B cell (primary cell): Measurements from ENCODE around the gene HOXA3. TPM values are rescaled to one million over a fixed set of nuclear protein-coding genes. Genes with fewer than 3 reads are reported as not detected.
A peak's percentile ranks its signal among the peaks of the same experiment; 100 is the strongest.

Source experiments
- ATAC-seq: fragments of 200-7000 bp; cut with Tn5 transposase; one replicate; pipeline ENCODE4 v1.10.0; 2021; ENCODE audit warnings: low read depth, mild to moderate bottlenecking, moderate number of reproducible peaks, moderate library complexity
- CTCF ChIA-PET: fragments of 350-600 bp; sonication (Branson Sonifier 250); formaldehyde crosslinking; loops from one replicate; lab custom pipeline; 2021; ENCODE audit warnings: antibody characterized with exemption, inconsistent platforms; lab: Charles Lee
- POLR2A ChIA-PET: fragments of 350-600 bp; sonication (Branson Sonifier 250); formaldehyde crosslinking; loops from one replicate; lab custom pipeline; 2021; ENCODE audit warnings: antibody characterized with exemption; lab: Charles Lee
- DNase-seq: peaks from one replicate; pipeline ENCODE4 v3.0.0; 2013
- H2AFZ ChIP-seq: 2 replicates; pipeline ENCODE4 v1.6.1; 2012; ENCODE audit warnings: mild to moderate bottlenecking, low read depth, low read length; ENCODE audit not compliant: insufficient read depth, poor library complexity, severe bottlenecking
- H3K27ac ChIP-seq, 2 donors: 1 replicate in 1 of 2; 2 replicates in 1 of 2; pipeline ENCODE4 v1.5.1; 2012 to 2013; ENCODE audit warnings: low read length in 2 of 2, mild to moderate bottlenecking in 2 of 2, moderate library complexity in 1 of 2
- H3K27me3 ChIP-seq, 4 experiments: fragments of 200-600 bp in 1 of 4; sonication (generic) in 1 of 4; replicated peaks in 1 of 4; 1 replicate in 2 of 4; 2 replicates in 2 of 4; pipeline versions ENCODE4 v1.6.1 to v1.7.0; 2013 to 2016; ENCODE audit warnings: low read length in 3 of 4, mild to moderate bottlenecking in 2 of 4, mixed read lengths in 1 of 4, moderate library complexity in 1 of 4; ENCODE audit not compliant: insufficient read depth in 4 of 4, control insufficient read depth in 3 of 4; ENCODE audit errors: control extremely low read depth in 1 of 4
- H3K36me3 ChIP-seq, 2 experiments: replicated peaks in 1 of 2; 1 replicate in 1 of 2; 2 replicates in 1 of 2; pipeline versions ENCODE4 v1.6.1 to v1.7.1; 2013; ENCODE audit warnings: low read length in 1 of 2; ENCODE audit not compliant: insufficient read depth in 2 of 2, control insufficient read depth in 1 of 2; ENCODE audit errors: control extremely low read depth in 1 of 2, extremely low read depth in 1 of 2
- H3K4me1 ChIP-seq, 2 donors: fragments of 200-600 bp in 1 of 2; sonication (generic) in 1 of 2; 1 replicate in 1 of 2; 2 replicates in 1 of 2; pipeline versions ENCODE4 v1.5.1 to v1.6.1; 2013 to 2017; ENCODE audit warnings: low read length in 2 of 2; ENCODE audit not compliant: control insufficient read depth in 2 of 2, insufficient read depth in 2 of 2
- H3K4me2 ChIP-seq: replicated peaks from 2 replicates; pipeline ENCODE3; 2012; ENCODE audit warnings: mild to moderate bottlenecking, low read depth, low read length; ENCODE audit not compliant: poor library complexity, severe bottlenecking
- H3K4me3 ChIP-seq, 5 experiments: fragments of 200-600 bp in 1 of 5; sonication (generic) in 1 of 5; 1 replicate in 3 of 5; 2 replicates in 2 of 5; pipeline versions ENCODE4 v1.5.1 to v1.7.0; 2011 to 2016; ENCODE audit warnings: low read length in 4 of 5, mild to moderate bottlenecking in 4 of 5, low read depth in 2 of 5, control low read depth in 1 of 5, moderate library complexity in 1 of 5; ENCODE audit not compliant: insufficient read depth in 1 of 5; ENCODE audit errors: control extremely low read depth in 1 of 5, extremely low read depth in 1 of 5
- H3K79me2 ChIP-seq: fragments of 200-600 bp; sonication (generic); one replicate; pipeline ENCODE4 v1.6.0; 2016; ENCODE audit warnings: low read length; ENCODE audit not compliant: control insufficient read depth, insufficient read depth
- H3K9ac ChIP-seq: fragments of 200-600 bp; sonication (generic); 2 replicates; pipeline ENCODE4 v1.6.1; 2017; ENCODE audit warnings: mild to moderate bottlenecking, low read length, moderate library complexity
- H3K9me3 ChIP-seq, 3 donors: one replicate each; pipeline versions ENCODE4 v1.6.1 to v1.7.1; 2013; ENCODE audit warnings: low read length in 2 of 3; ENCODE audit not compliant: control insufficient read depth in 2 of 3, insufficient read depth in 1 of 3; ENCODE audit errors: control extremely low read depth in 1 of 3
- H4K20me1 ChIP-seq: 2 replicates; pipeline ENCODE4 v1.6.0; 2012; ENCODE audit warnings: mild to moderate bottlenecking, low read length; ENCODE audit not compliant: insufficient read depth, control insufficient read depth, poor library complexity, severe bottlenecking
- H3K27ac Mint-ChIP-seq: one replicate; pipeline ENCODE4 v1.8.0; 2021; ENCODE audit warnings: mixed read lengths
- H3K27me3 Mint-ChIP-seq: one replicate; pipeline ENCODE4 v1.8.0; 2021; ENCODE audit warnings: mixed read lengths
- H3K4me1 Mint-ChIP-seq: one replicate; pipeline ENCODE4 v1.8.0; 2021; ENCODE audit warnings: mixed read lengths
- H3K4me3 Mint-ChIP-seq: one replicate; pipeline ENCODE4 v1.8.0; 2021; ENCODE audit warnings: mixed read lengths
- H3K9me3 Mint-ChIP-seq: one replicate; pipeline ENCODE4 v1.8.0; 2022; ENCODE audit warnings: mixed read lengths; ENCODE audit not compliant: insufficient read depth
- EZH2 ChIP-seq: IDR thresholded peaks from 2 replicates; pipeline ENCODE4 v1.6.1; 2012; ENCODE audit warnings: borderline replicate concordance, low read depth, mild to moderate bottlenecking, moderate library complexity, low read length; ENCODE audit not compliant: insufficient read depth, poor library complexity, severe bottlenecking
- WGBS: methylation state at CpG from one replicate; pipeline ENCODE4 v1.1.5; 2013; ENCODE audit warnings: missing lambda C conversion rate; ENCODE audit not compliant: insufficient coverage; 5-methylcytosine and 5-hydroxymethylcytosine counted together
- intact Hi-C: fragments of 100-400 bp; cut with micrococcal nuclease; formaldehyde crosslinking; loops from one replicate; pipeline ENCODE4 v1.10.0; 2022
- polyA minus RNA-seq: library from RNA; depleted of rRNA, polyadenylated mRNA; stranded (reverse); fragments of >200 nt; gene quantifications from 2 replicates; pipeline ENCODE4 v1.2.3, GENCODE V29; 2012
- polyA plus RNA-seq: library from polyadenylated mRNA; depleted of rRNA; stranded (reverse); fragments of >200 nt; gene quantifications from 2 replicates; pipeline ENCODE4 v1.2.3, GENCODE V29; 2012
- total RNA-seq, 2 donors: library from RNA; stranded (reverse); fragments of 120-200 nt in 1 of 2; gene quantifications; 1 replicate in 1 of 2; 2 replicates in 1 of 2; pipeline versions ENCODE4 v1.2.3 to v1.2.4, GENCODE V29; 2013 to 2022
- TF ChIP-seq, protein P1 (sequence below): fragments of 200-600 bp; IDR thresholded peaks from one replicate; pipeline ENCODE4 v1.8.0; 2022; ENCODE audit warnings: antibody characterized with exemption, mild to moderate bottlenecking

HOXA3 gene
- total RNA-seq (not detected in 2 replicates), polyA plus RNA-seq (0.07 TPM in 1 of 2 replicates, not detected in the other), polyA minus RNA-seq (not detected in 2 replicates)
- total RNA-seq (2013): 0.07 TPM

DNA sequence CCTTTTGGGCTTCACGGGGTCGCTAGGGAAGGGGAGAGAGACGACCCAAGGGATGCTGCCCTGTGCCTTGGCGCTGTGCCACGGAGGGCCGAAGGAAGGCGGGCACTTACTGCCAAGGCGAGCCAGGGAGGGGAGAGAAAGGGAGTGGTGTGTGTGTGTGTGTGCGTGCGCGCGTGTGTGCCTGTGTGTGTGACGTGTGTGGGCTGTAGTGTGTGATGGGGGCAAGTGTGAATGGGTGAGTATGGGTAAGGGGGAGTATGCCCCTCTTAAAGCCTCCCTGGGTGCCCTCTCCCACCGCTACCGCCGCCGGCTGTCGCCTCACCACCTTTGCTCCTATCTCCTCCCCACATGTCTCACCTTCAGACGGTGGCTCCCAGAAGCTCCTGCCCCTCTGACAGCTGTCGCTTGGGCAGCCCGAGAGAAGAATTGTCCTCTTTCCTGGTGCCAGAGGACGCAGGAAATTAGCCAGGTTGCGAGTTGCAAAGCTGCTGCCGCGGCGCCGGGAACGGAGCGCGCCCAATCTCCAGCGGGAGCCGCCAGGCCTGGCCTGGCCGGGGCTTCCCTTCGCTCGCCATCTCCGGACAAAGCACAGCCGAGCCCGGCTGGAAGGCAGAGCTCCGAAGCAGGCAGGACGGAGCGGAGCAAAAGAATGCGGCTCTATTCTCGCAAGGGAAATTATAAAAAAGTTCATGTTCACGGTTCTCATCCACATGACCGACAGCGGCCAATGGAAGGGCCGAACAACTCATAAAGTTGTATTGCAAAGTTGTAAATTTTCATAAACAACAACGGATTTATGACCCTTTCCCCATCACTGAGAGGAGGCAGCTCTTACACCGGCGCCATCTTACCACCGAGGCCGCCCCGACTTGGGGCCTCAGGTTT is at the start of gene HOXA3:
Gene HOXA3 (minus strand): TSS at position 653 of the 885 bp plus-strand sequence. CDS start 41,943 bp downstream, outside the sequence.
- H3K27ac Mint-ChIP-seq: peak within 1 kb of the TSS; percentile 73
- Histone ChIP-seq H3K36me3 (no peaks in the 10 kb centered on the region), H3K4me3 (peak within 1 kb of the TSS in 2 of 5 experiments; percentile 46 to 48), H3K27me3 (peaks cover 1 to 98% (median 84%) of the 10 kb centered on the region in 4 experiments), H3K4me1 (peaks cover 66 to 76% of the 10 kb centered on the region in 2 donors), H2AFZ (no peak within 1 kb of the TSS), H3K4me2 (peak within 1 kb of the TSS; percentile 79), H3K27ac (no peak within 1 kb of the TSS), H3K79me2 (no peaks in the 10 kb centered on the region), H4K20me1 (peaks cover 10% of the 10 kb centered on the region), H3K9me3 (peaks cover 0 to 89% (median 13%) of the 10 kb centered on the region in 3 donors), H3K9ac (peak within 1 kb of the TSS; percentile 30)
- H3K27me3 Mint-ChIP-seq: peaks cover 68% of the 10 kb centered on the region
- ATAC-seq (no peak), DNase-seq (peak; percentile 48)
- no peaks in the 10 kb centered on the region for H3K9me3 Mint-ChIP-seq
- H3K4me1 Mint-ChIP-seq: peaks cover 46% of the 10 kb centered on the region
- CTCF ChIA-PET: interaction anchor here (0.8 to 6.9 kb wide), 8 partner anchors 10 to 1298 kb away, joined by 3 to 52 read pairs (median 4); no protein-coding TSS in a partner anchor
- peak within 1 kb of the TSS; percentile 83 for H3K4me3 Mint-ChIP-seq
- TF ChIP-seq EZH2: peak; percentile 75
- TF ChIP-seq, protein P1, sequence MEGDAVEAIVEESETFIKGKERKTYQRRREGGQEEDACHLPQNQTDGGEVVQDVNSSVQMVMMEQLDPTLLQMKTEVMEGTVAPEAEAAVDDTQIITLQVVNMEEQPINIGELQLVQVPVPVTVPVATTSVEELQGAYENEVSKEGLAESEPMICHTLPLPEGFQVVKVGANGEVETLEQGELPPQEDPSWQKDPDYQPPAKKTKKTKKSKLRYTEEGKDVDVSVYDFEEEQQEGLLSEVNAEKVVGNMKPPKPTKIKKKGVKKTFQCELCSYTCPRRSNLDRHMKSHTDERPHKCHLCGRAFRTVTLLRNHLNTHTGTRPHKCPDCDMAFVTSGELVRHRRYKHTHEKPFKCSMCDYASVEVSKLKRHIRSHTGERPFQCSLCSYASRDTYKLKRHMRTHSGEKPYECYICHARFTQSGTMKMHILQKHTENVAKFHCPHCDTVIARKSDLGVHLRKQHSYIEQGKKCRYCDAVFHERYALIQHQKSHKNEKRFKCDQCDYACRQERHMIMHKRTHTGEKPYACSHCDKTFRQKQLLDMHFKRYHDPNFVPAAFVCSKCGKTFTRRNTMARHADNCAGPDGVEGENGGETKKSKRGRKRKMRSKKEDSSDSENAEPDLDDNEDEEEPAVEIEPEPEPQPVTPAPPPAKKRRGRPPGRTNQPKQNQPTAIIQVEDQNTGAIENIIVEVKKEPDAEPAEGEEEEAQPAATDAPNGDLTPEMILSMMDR: no peak
- intact Hi-C loops: loop anchor here (1.0 to 5.0 kb wide), 3 partner anchors 35 to 769 kb away; partner anchors contain the start of gene HOXA11
- 1% methylated on average over 47 of the region's 53 CpGs for WGBS
- POLR2A ChIA-PET: no interaction called here
